AG04450 (cell line): ENCODE results near the gene SRP9. TPM values are rescaled to one million over a fixed set of nuclear protein-coding genes. Genes with fewer than 3 reads are reported as not detected.
"Not testable (repeated sequence)": the region's sequence is repeated elsewhere in the genome, so short reads cannot be mapped to it uniquely, and the experiment has no call there.

Source experiments
- CTCF ChIA-PET: fragments of 300-600, 350-600 bp; formaldehyde crosslinking; extraction: SDS; loops from one replicate; lab custom pipeline; 2022; ENCODE audit warnings: antibody characterized with exemption, inconsistent platforms; lab: Charles Lee
- POLR2A ChIA-PET: fragments of 350-600 bp; formaldehyde crosslinking; extraction: SDS; loops from one replicate; lab custom pipeline; 2021; ENCODE audit warnings: antibody characterized with exemption, inconsistent platforms; lab: Yijun Ruan, JAX
- DNase-seq: peaks from one replicate; pipeline ENCODE4 v3.0.0-alpha.2; 2011; ENCODE audit warnings: low read depth, low spot score
- H3K27ac ChIP-seq: one replicate; pipeline ENCODE4 v1.5.1; 2012; ENCODE audit warnings: low read depth, low read length, control low read depth
- H3K27me3 ChIP-seq: one replicate; pipeline ENCODE4 v1.6.0; 2012; ENCODE audit warnings: low read length; ENCODE audit not compliant: control insufficient read depth, insufficient read depth
- H3K4me3 ChIP-seq: 2 replicates; pipeline ENCODE4 v1.5.1; 2011; ENCODE audit warnings: mild to moderate bottlenecking, low read depth, low read length, control low read depth
- H3K9me3 ChIP-seq: 2 replicates; pipeline ENCODE4 v1.5.1; 2012; ENCODE audit warnings: low read length; ENCODE audit not compliant: control insufficient read depth, insufficient read depth
- polyA plus RNA-seq: library from polyadenylated mRNA; depleted of rRNA; stranded (reverse); fragments of >200 nt; gene quantifications from 2 replicates; pipeline ENCODE4 v1.2.3, GENCODE V29; 2011
- TF ChIP-seq, protein P1 (sequence below): IDR thresholded peaks from 2 replicates; pipeline ENCODE4 v1.5.1; 2011; ENCODE audit warnings: low read depth, low read length, control low read depth, inconsistent platforms

SRP9 gene
- polyA plus RNA-seq, 1 experiment = 527 TPM

DNA sequence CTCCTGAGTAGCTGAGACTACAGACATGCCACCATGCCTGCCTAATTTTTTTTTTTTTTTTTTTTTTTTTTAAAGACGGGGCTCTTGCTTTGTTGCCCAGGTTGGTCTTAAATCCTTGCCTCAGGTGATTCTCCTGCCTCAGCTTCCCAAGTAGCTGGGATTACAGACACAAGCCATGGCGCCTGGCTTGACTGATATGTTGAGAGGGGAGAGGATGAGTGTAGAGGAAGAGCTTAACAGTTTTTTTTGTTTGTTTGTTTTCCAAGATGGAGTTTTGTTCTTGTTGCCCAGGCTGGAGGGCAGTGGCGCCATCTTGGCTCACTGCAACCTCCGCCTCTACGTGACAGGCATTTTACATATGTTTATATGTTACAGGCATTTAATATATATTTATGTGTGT, 2.5 kb downstream of the SRP9 start:
- TF ChIP-seq, protein P1, sequence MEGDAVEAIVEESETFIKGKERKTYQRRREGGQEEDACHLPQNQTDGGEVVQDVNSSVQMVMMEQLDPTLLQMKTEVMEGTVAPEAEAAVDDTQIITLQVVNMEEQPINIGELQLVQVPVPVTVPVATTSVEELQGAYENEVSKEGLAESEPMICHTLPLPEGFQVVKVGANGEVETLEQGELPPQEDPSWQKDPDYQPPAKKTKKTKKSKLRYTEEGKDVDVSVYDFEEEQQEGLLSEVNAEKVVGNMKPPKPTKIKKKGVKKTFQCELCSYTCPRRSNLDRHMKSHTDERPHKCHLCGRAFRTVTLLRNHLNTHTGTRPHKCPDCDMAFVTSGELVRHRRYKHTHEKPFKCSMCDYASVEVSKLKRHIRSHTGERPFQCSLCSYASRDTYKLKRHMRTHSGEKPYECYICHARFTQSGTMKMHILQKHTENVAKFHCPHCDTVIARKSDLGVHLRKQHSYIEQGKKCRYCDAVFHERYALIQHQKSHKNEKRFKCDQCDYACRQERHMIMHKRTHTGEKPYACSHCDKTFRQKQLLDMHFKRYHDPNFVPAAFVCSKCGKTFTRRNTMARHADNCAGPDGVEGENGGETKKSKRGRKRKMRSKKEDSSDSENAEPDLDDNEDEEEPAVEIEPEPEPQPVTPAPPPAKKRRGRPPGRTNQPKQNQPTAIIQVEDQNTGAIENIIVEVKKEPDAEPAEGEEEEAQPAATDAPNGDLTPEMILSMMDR = no peak
- DNase-seq = no peak
- POLR2A ChIA-PET = no interaction called here
- no peak overlapping the region; the same call in 1 of the 2 replicates for H3K4me3 ChIP-seq
- CTCF ChIA-PET = interaction anchor here (0.7 to 4.7 kb wide), 6 partner anchors 106 to 305 kb away, joined by 3 to 19 read pairs (median 9); no protein-coding TSS in a partner anchor
- no peak overlapping the region for H3K27ac ChIP-seq
- H3K27me3 ChIP-seq = no peaks in the 10 kb centered on the region
- no peaks in the 10 kb centered on the region for H3K9me3 ChIP-seq

DNA sequence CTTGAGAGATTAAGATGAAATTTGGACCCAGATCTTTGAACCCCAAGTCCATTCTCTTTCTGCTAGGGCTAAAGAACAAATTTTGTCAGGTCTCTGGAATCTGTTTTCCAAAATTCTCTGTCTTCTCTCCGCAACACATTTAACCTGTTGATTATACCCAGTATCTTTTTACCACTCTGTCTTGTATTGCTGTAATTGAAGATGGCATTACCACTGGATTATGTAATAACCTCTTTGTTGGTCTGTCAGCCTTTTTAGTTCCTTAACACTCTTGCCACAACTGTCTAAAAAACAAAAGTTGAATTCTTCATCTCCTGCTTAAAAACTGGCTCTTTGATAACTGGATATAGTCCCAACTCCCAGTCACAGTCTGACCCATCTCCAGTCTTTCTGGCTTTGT, 3.0 kb downstream of the SRP9 start:
- POLR2A ChIA-PET = no interaction called here
- no peak for DNase-seq
- Histone ChIP-seq H3K27me3 (no peaks in the 10 kb centered on the region), H3K4me3 (no peak overlapping the region), H3K27ac (no peak overlapping the region), H3K9me3 (no peaks in the 10 kb centered on the region)
- TF ChIP-seq, protein P1 = no peak
- CTCF ChIA-PET = interaction anchor here (0.7 to 4.7 kb wide), 2 partner anchors 231 to 306 kb away, joined by 10 to 19 read pairs; no protein-coding TSS in a partner anchor

DNA sequence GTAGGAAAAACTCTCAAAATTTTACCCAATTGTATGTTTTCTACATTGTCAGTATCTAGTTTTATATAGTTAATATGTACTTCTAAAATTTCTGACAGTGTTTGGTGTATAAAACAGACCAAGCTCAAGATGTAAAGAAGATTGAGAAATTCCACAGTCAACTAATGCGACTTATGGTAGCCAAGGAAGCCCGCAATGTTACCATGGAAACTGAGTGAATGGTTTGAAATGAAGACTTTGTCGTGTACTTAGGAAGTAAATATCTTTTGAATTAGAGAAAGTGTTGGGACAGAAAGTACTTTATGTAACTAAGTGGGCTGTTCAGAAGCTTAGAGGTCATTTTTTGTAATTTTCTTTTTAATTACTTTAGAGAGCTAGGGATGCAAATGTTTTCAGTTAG, 11.5 kb downstream of the SRP9 start:
- H3K4me3 ChIP-seq, DNase-seq, H3K27me3 ChIP-seq, CTCF ChIA-PET, H3K27ac ChIP-seq: not testable (repeated sequence)
- POLR2A ChIA-PET = interaction anchor here (0.6 to 1.7 kb wide), 3 partner anchors 12 to 136 kb away, joined by 3 to 12 read pairs (median 6); partner anchors contain the start of genes ENAH and SRP9
- H3K9me3 ChIP-seq = peaks cover 12% of the 10 kb centered on the region

DNA sequence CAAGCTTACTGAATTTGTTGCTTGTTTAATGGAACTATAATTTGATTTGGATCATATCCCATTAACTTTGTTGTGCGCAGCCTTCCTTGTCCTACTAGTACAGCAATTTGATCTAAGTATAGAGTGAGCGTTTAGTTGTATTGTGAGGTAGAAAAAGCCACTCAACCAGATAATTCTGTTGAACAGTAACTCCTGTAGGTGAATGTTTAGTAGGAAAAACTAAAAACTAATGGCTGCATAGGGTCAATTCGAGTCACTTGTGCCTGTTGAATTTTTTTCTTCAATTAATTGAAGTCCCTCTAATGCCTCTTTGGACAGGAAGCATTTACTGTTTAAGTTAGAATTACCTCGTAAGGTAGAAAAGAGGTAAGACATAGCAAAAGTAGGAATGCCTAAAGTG, 17.3 kb downstream of the SRP9 start:
- H3K9me3 ChIP-seq = peaks cover 12% of the 10 kb centered on the region
- H3K4me3 ChIP-seq = no peak overlapping the region
- POLR2A ChIA-PET = no interaction called here
- TF ChIP-seq, protein P1 = no peak
- no peak overlapping the region for H3K27ac ChIP-seq
- no peaks in the 10 kb centered on the region for H3K27me3 ChIP-seq
- CTCF ChIA-PET = no interaction called here
- no peak for DNase-seq

DNA sequence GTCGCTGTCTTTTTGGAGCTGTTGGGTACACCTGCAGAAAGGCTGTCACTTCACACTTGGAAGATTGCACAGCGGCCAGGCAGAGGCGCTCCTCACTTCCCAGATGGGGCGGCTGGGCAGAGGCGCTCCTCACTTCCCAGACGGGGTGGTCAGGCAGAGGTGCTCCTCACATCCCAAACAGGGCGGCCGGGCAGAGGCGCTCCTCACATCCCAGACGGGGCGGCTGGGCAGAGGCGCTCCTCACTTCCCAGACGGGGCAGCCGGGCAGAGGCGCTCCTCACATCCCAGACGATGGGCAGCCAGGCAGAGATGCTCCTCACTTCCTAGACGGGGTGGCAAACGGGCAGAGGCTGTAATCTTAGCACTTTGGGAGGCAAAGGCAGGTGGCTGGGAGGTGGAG, 18.5 kb downstream of the SRP9 start:
- H3K4me3 ChIP-seq, H3K9me3 ChIP-seq, H3K27ac ChIP-seq, H3K27me3 ChIP-seq, DNase-seq, POLR2A ChIA-PET: not testable (repeated sequence)
- CTCF ChIA-PET = interaction anchor here (1.0 kb wide), 1 partner anchor 23 kb away, joined by 3 read pairs; no protein-coding TSS in a partner anchor

DNA sequence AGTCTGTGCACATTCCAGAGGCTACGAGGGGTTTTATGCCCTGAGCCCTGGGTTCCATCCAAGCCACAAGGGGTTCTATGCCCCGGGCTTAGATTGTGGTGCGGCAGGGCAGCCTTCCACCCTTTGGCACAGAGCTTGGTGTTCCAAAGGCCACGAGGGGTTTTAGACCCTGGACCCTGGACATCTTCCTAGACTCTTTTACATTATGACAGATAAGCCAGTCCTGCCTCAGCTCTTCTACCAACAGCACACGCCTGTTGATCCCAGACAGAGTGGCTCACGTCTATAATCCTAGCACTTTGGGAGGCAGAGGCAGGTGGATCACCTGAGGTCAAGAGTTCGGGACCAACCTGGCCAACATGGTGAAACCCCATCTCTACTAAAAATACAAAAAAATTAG, 23.5 kb downstream of the SRP9 start:
- H3K27ac ChIP-seq, CTCF ChIA-PET: not testable (repeated sequence)
- POLR2A ChIA-PET = interaction anchor here (0.9 kb wide), 1 partner anchor 16 kb away, joined by 5 read pairs; no protein-coding TSS in a partner anchor

More for the DNA sequence above, 23.5 kb downstream of the SRP9 start:
- H3K9me3 ChIP-seq, DNase-seq, H3K27me3 ChIP-seq, H3K4me3 ChIP-seq: not testable (repeated sequence)
